ENCODE data around the gene ANKH. TPM values are rescaled to one million over a fixed set of nuclear protein-coding genes. Genes with fewer than 3 reads are reported as not detected.

The ANKH gene
- total and polyA plus RNA-seq, 4 donors, result 9.3 to 57.1 (median 37.4) TPM

GRCh38 chr5:14681236-14681752 is 190.3 kb downstream of the ANKH start:
- Histone ChIP-seq H3K9ac (ENCODE audit: low read depth in 1 of 2, low read length in 2 of 2) (no peak overlapping the region), H3K9me3 (ENCODE audit: control insufficient read depth in 4 of 4, low read length in 3 of 4) (no peaks in the 10 kb centered on the region), H3K36me3 (ENCODE audit: control insufficient read depth in 4 of 4, insufficient read depth in 3 of 4, low read depth in 1 of 4, low read length in 3 of 4) (peaks cover 8 to 29% (median 23%) of the 10 kb centered on the region in 4 donors), H3K27me3 (ENCODE audit: control insufficient read depth in 4 of 4, insufficient read depth in 4 of 4, low read length in 3 of 4) (no peaks in the 10 kb centered on the region), H3K27ac (ENCODE audit: low read depth in 1 of 2, low read length in 2 of 2) (no peak overlapping the region), H3K4me3 (ENCODE audit: low read depth in 1 of 3, low read length in 3 of 3) (no peak overlapping the region), H3K4me1 (ENCODE audit: control insufficient read depth in 4 of 4, insufficient read depth in 4 of 4, low read length in 3 of 4) (peaks cover 1 to 31% (median 24%) of the 10 kb centered on the region in 4 donors)
- no peak for DNase-seq (ENCODE audit: low spot score)
- 98% methylated on average over 10 of the region's 10 CpGs for WGBS
- TF ChIP-seq REST (IDR thresholded peaks at IDR 0.05), result no peak
- TF ChIP-seq RXRA (IDR thresholded peaks at IDR 0.05), result no peak
- no peak for TF ChIP-seq TAF1 (conservative IDR thresholded peaks at IDR 0.05)
- no peak for TF ChIP-seq ATF3 (IDR thresholded peaks at IDR 0.05)
- no peak for TF ChIP-seq RAD21 (IDR thresholded peaks at IDR 0.05)
- no peak for TF ChIP-seq FOXA1 (IDR thresholded peaks at IDR 0.05)
- TF ChIP-seq HNF4G (IDR thresholded peaks at IDR 0.05), result no peak
- TF ChIP-seq FOXA2 (IDR thresholded peaks at IDR 0.05), result no peak
- TF ChIP-seq GABPA (IDR thresholded peaks at IDR 0.05 in 1 of 2, conservative IDR thresholded peaks at IDR 0.05 in 1 of 2), result no peak
- no peak for TF ChIP-seq JUND (IDR thresholded peaks at IDR 0.05)
- no peak for TF ChIP-seq YY1 (IDR thresholded peaks at IDR 0.05)
- no peak for TF ChIP-seq NR2F2 (IDR thresholded peaks at IDR 0.05)
- no peak for TF ChIP-seq HNF4A (conservative IDR thresholded peaks at IDR 0.05)
- no peak for TF ChIP-seq SP1 (IDR thresholded peaks at IDR 0.05)
- TF ChIP-seq MAX (IDR thresholded peaks at IDR 0.05), result no peak

GRCh38 chr5:14679595-14679994 is 192.0 kb downstream of the ANKH start:
- peaks cover 1 to 33% (median 11%) of the 10 kb centered on the region in 4 donors for H3K4me1 ChIP-seq (ENCODE audit: control insufficient read depth in 4 of 4, insufficient read depth in 4 of 4, low read length in 3 of 4)
- TF ChIP-seq CTCF (IDR thresholded peaks at IDR 0.05; ENCODE audit: low read depth, low read length, missing input control), result no peak
- no peak for TF ChIP-seq FOXA2 (IDR thresholded peaks at IDR 0.05)
- TF ChIP-seq RAD21 (IDR thresholded peaks at IDR 0.05), result no peak
- no peak for TF ChIP-seq ATF3 (IDR thresholded peaks at IDR 0.05)
- TF ChIP-seq FOXA1 (IDR thresholded peaks at IDR 0.05), result no peak
- TF ChIP-seq EGR1 (IDR thresholded peaks at IDR 0.05; ENCODE audit: low read depth in 2 of 2), result no peak
- no peak for TF ChIP-seq GABPA (IDR thresholded peaks at IDR 0.05 in 1 of 2, conservative IDR thresholded peaks at IDR 0.05 in 1 of 2)
- TF ChIP-seq REST (IDR thresholded peaks at IDR 0.05), result no peak
- no peak for TF ChIP-seq SP1 (IDR thresholded peaks at IDR 0.05)
- no peak for TF ChIP-seq RXRA (IDR thresholded peaks at IDR 0.05)
- no peak for TF ChIP-seq MAX (IDR thresholded peaks at IDR 0.05)
- TF ChIP-seq HNF4G (IDR thresholded peaks at IDR 0.05), result no peak
- TF ChIP-seq NR2F2 (IDR thresholded peaks at IDR 0.05), result no peak
- no peak for TF ChIP-seq YY1 (IDR thresholded peaks at IDR 0.05)
- peaks cover 8 to 34% (median 23%) of the 10 kb centered on the region in 4 donors for H3K36me3 ChIP-seq (ENCODE audit: control insufficient read depth in 4 of 4, insufficient read depth in 3 of 4, low read depth in 1 of 4, low read length in 3 of 4)
- no peak for DNase-seq (ENCODE audit: low spot score)
- H3K9me3 ChIP-seq (ENCODE audit: control insufficient read depth in 4 of 4, low read length in 3 of 4), result no peaks in the 10 kb centered on the region
- no peak overlapping the region for H3K4me3 ChIP-seq (ENCODE audit: low read depth in 1 of 3, low read length in 3 of 3)
- no peak overlapping the region for H3K27ac ChIP-seq (ENCODE audit: low read depth in 1 of 2, low read length in 2 of 2)
- WGBS, result 92% methylated on average over 1 of the region's 1 CpG
- no peak overlapping the region for H3K9ac ChIP-seq (ENCODE audit: low read depth in 1 of 2, low read length in 2 of 2)
- no peaks in the 10 kb centered on the region for H3K27me3 ChIP-seq (ENCODE audit: control insufficient read depth in 4 of 4, insufficient read depth in 4 of 4, low read length in 3 of 4)
